Common myeloid progenitor, CD34-positive (primary cell): ENCODE measurements around the gene GOLGB1.

ENCODE experiments used
- CTCF ChIA-PET: fragments of 350-600 bp; sonication (Branson Sonifier 250); formaldehyde crosslinking; loops from one replicate; lab custom pipeline; 2021; ENCODE audit warnings: antibody characterized with exemption; lab: Charles Lee
- POLR2A ChIA-PET: fragments of 350-600 bp; sonication (Branson Sonifier 250); formaldehyde crosslinking; loops from one replicate; lab custom pipeline; 2021; ENCODE audit warnings: antibody characterized with exemption; lab: Charles Lee
- DNase-seq, 3 donors: peaks; one replicate each; pipeline versions ENCODE4 v3.0.0 to v3.0.0-alpha.2; 2013
- H3K27ac ChIP-seq, 2 experiments: 1 replicate in 1 of 2; 2 replicates in 1 of 2; pipeline ENCODE4 v1.7.0; 2013; ENCODE audit warnings: inconsistent platforms in 2 of 2, low read length in 2 of 2, mild to moderate bottlenecking in 2 of 2, low read depth in 1 of 2, moderate library complexity in 1 of 2; ENCODE audit not compliant: severe bottlenecking in 2 of 2, insufficient read depth in 1 of 2, poor library complexity in 1 of 2
- H3K27me3 ChIP-seq, 5 experiments: replicated peaks in 2 of 5; 1 replicate in 3 of 5; 2 replicates in 2 of 5; pipeline versions ENCODE4 v1.6.1 to v1.7.0; 2013; ENCODE audit warnings: low read length in 4 of 5, mild to moderate bottlenecking in 2 of 5, moderate library complexity in 2 of 5, inconsistent platforms in 1 of 5; ENCODE audit not compliant: insufficient read depth in 5 of 5, control insufficient read depth in 4 of 5
- H3K36me3 ChIP-seq, 4 experiments: 1 replicate in 2 of 4; 2 replicates in 2 of 4; pipeline versions ENCODE4 v1.6.1 to v1.7.0; 2013; ENCODE audit warnings: low read length in 3 of 4, control low read depth in 1 of 4, mild to moderate bottlenecking in 1 of 4; ENCODE audit not compliant: control insufficient read depth in 4 of 4, insufficient read depth in 4 of 4
- H3K4me1 ChIP-seq, 4 experiments: 1 replicate in 3 of 4; 2 replicates in 1 of 4; pipeline versions ENCODE4 v1.6.1 to v1.7.1; 2013; ENCODE audit warnings: low read length in 3 of 4, mild to moderate bottlenecking in 3 of 4, control low read depth in 1 of 4, inconsistent platforms in 1 of 4, moderate library complexity in 1 of 4; ENCODE audit not compliant: control insufficient read depth in 4 of 4, insufficient read depth in 4 of 4; ENCODE audit errors: control extremely low read depth in 1 of 4
- H3K4me3 ChIP-seq, 7 experiments: 1 replicate in 4 of 7; 2 replicates in 3 of 7; pipeline versions ENCODE4 v1.5.1 to v1.7.0; 2013; ENCODE audit warnings: mild to moderate bottlenecking in 7 of 7, low read length in 6 of 7, moderate library complexity in 6 of 7, inconsistent platforms in 2 of 7, low read depth in 2 of 7, control low read depth in 1 of 7; ENCODE audit not compliant: insufficient read depth in 4 of 7, control insufficient read depth in 1 of 7; ENCODE audit errors: extremely low read depth in 1 of 7
- H3K9me3 ChIP-seq, 5 experiments: 1 replicate in 4 of 5; 2 replicates in 1 of 5; pipeline versions ENCODE4 v1.6.1 to v1.7.1; 2013; ENCODE audit warnings: low read length in 4 of 5, mild to moderate bottlenecking in 2 of 5, inconsistent platforms in 1 of 5, low read depth in 1 of 5, moderate library complexity in 1 of 5; ENCODE audit not compliant: control insufficient read depth in 4 of 5, insufficient read depth in 2 of 5; ENCODE audit errors: control extremely low read depth in 1 of 5
- WGBS: methylation state at CpG from one replicate; pipeline ENCODE4 v1.1.5; 2013; ENCODE audit not compliant: insufficient coverage; 5-methylcytosine and 5-hydroxymethylcytosine counted together

Gene GOLGB1

GRCh38 chr3:121710347-121710746 lies 39.2 kb downstream of the GOLGB1 start:
- CTCF ChIA-PET, result no interaction called here
- Histone ChIP-seq H3K9me3 (peaks cover 0 to 2% (median 0%) of the 10 kb centered on the region in 5 experiments), H3K4me3 (no peak overlapping the region), H3K27ac (no peak overlapping the region), H3K36me3 (peaks cover 6 to 67% (median 24%) of the 10 kb centered on the region in 4 experiments), H3K27me3 (no peaks in the 10 kb centered on the region), H3K4me1 (no peaks in the 10 kb centered on the region)
- no peak for DNase-seq
- POLR2A ChIA-PET, result no interaction called here
- WGBS, result no CpG with 5 or more reads among the region's 1 CpG

GRCh38 chr3:121707531-121708273 lies 41.8 kb downstream of the GOLGB1 start:
- peaks cover 3 to 67% (median 17%) of the 10 kb centered on the region in 4 experiments for H3K36me3 ChIP-seq
- ChIA-PET CTCF (no interaction called here), POLR2A (no interaction called here)
- WGBS, result 100% methylated on average over 1 of the region's 2 CpGs
- no peaks in the 10 kb centered on the region for H3K4me1 ChIP-seq
- DNase-seq, result no peak
- no peak overlapping the region for H3K27ac ChIP-seq
- H3K9me3 ChIP-seq, result peaks cover 0 to 11% (median 0%) of the 10 kb centered on the region in 5 experiments
- no peak overlapping the region for H3K4me3 ChIP-seq
- H3K27me3 ChIP-seq, result no peaks in the 10 kb centered on the region

GRCh38 chr3:121705541-121705940 lies 44.0 kb downstream of the GOLGB1 start:
- 100% methylated on average over 3 of the region's 5 CpGs for WGBS
- CTCF ChIA-PET, result no interaction called here
- Histone ChIP-seq H3K4me3 (no peak overlapping the region), H3K36me3 (peaks cover 8 to 76% (median 24%) of the 10 kb centered on the region in 4 experiments), H3K9me3 (peaks cover 0 to 11% (median 0%) of the 10 kb centered on the region in 5 experiments), H3K4me1 (no peaks in the 10 kb centered on the region), H3K27ac (no peak overlapping the region), H3K27me3 (no peaks in the 10 kb centered on the region)
- DNase-seq, result no peak
- POLR2A ChIA-PET, result no interaction called here

GRCh38 chr3:121703973-121704372 lies 45.6 kb downstream of the GOLGB1 start:
- ChIA-PET POLR2A (no interaction called here), CTCF (no interaction called here)
- H3K4me3 ChIP-seq, result no peak overlapping the region
- DNase-seq, result peak in 1 of 3 donors; percentile 13
- H3K36me3 ChIP-seq, result peaks cover 8 to 78% (median 26%) of the 10 kb centered on the region in 4 experiments
- no peaks in the 10 kb centered on the region for H3K4me1 ChIP-seq
- H3K27me3 ChIP-seq, result no peaks in the 10 kb centered on the region
- no peak overlapping the region for H3K27ac ChIP-seq
- WGBS, result no CpG with 5 or more reads among the region's 5 CpGs
- peaks cover 0 to 11% (median 0%) of the 10 kb centered on the region in 5 experiments for H3K9me3 ChIP-seq

- no peaks in the 10 kb centered on the region for H3K27me3 ChIP-seq
- H3K36me3 ChIP-seq, result peaks cover 15 to 69% (median 40%) of the 10 kb centered on the region in 4 experiments
- H3K27ac ChIP-seq, result no peak overlapping the region
- ChIA-PET POLR2A (no interaction called here), CTCF (no interaction called here)
- no peak for DNase-seq
- H3K4me1 ChIP-seq, result no peaks in the 10 kb centered on the region
- peaks cover 0 to 4% (median 0%) of the 10 kb centered on the region in 5 experiments for H3K9me3 ChIP-seq
- no peak overlapping the region for H3K4me3 ChIP-seq
These were observed 50.6 kb downstream of the GOLGB1 start for GRCh38 chr3:121698901-121699300.

GRCh38 chr3:121698476-121698875 lies 51.1 kb downstream of the GOLGB1 start:
- POLR2A ChIA-PET, result no interaction called here
- H3K4me1 ChIP-seq, result no peaks in the 10 kb centered on the region
- CTCF ChIA-PET, result no interaction called here
- peaks cover 15 to 68% (median 41%) of the 10 kb centered on the region in 4 experiments for H3K36me3 ChIP-seq
- no peaks in the 10 kb centered on the region for H3K27me3 ChIP-seq
- 100% methylated on average over 1 of the region's 1 CpG for WGBS
- no peak for DNase-seq
- no peak overlapping the region for H3K4me3 ChIP-seq
- H3K27ac ChIP-seq, result no peak overlapping the region
- H3K9me3 ChIP-seq, result no peaks in the 10 kb centered on the region

GRCh38 chr3:121696186-121696585 lies 53.4 kb downstream of the GOLGB1 start:
- 100% methylated on average over 1 of the region's 3 CpGs for WGBS
- peaks cover 12 to 67% (median 46%) of the 10 kb centered on the region in 4 experiments for H3K36me3 ChIP-seq
- H3K4me1 ChIP-seq, result no peaks in the 10 kb centered on the region
- no peak overlapping the region for H3K4me3 ChIP-seq
- no peak for DNase-seq
- no peak overlapping the region for H3K27ac ChIP-seq
- no peaks in the 10 kb centered on the region for H3K9me3 ChIP-seq
- ChIA-PET POLR2A (no interaction called here), CTCF (no interaction called here)
- no peaks in the 10 kb centered on the region for H3K27me3 ChIP-seq
